Heart left ventricle (tissue), 13 donors: ENCODE results near the gene ANKDD1B.
"Not testable (repeated sequence)": the region's sequence is repeated elsewhere in the genome, so short reads cannot be mapped to it uniquely, and the experiment has no call there.

ENCODE experiments used
- CTCF ChIP-seq, 12 donors: fragments of 200-600 bp; sonication (generic) in 4 of 12; IDR thresholded peaks; one replicate each; pipeline versions ENCODE4 v1.5.0 to v1.8.0; 2018 to 2022; ENCODE audit warnings: antibody characterized with exemption in 12 of 12, mild to moderate bottlenecking in 5 of 12
- POLR2A ChIP-seq, 2 donors: fragments of 450-650 bp; IDR thresholded peaks; one replicate each; pipeline ENCODE4 v1.6.1; 2017; ENCODE audit warnings: antibody characterized with exemption in 2 of 2, mild to moderate bottlenecking in 2 of 2, moderate library complexity in 2 of 2
- donor health status: ischemic (EF 13 %, LVEDD 7.1; RV severe dilation, severe dysfunction).
- donor health status: DM: no; HTN: yes; CAD: no.
- donor health status: DM: no; HTN: no; CAD: no.
- donor health status: ischemic (EF 25% LVEDD 6.9; RV normal size, moderate dysfunction).
- donor health status: ischemic (EF 25% LVEDD 5.7; RV mildly dilated, moderate dysfunction).
- donor health status: ischemic (EF 35%, LVEDD 5.7; RV mildly dilated, moderate dysfunction).
- donor health status: nonischemic (EF 11% LVEDD 7.7; RV severe dilation, severe dysfunction).
- donor health status: DM: yes; HTN: yes; CAD: no.
- donor health status: PGD.
- donor health status: ischemic (EF 29% LVEDD 5.4; RV normal size, mild dysfunction).
- donor health status: nonischemic (EF 23%, LVEDD 6.1; RV moderate dilation, normal function).

DNA sequence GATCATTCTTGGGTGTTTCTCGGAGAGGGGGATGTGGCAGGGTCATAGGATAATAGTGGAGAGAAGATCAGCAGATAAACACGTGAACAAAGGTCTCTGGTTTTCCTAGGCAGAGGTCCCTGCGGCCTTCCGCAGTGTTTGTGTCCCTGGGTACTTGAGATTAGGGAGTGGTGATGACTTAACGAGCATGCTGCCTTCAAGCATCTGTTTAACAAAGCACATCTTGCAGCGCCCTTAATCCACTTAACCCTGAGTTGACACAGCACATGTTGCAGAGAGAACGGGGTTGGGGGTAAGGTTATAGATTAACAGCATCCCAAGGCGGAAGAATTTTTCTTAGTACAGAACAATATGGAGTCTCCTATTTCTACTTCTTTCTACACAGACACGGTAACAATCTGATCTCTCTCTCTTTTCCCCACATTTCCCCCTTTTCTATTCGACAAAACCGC, 368 bp upstream of the ANKDD1B start:
- not testable (repeated sequence) for TF ChIP-seq CTCF, POLR2A (IDR thresholded peaks at IDR 0.05)
